ENCODE measurements around the gene AICDA. TPM values are rescaled to one million over a fixed set of nuclear protein-coding genes. Genes with fewer than 3 reads are reported as not detected.
"Not testable (repeated sequence)": the region's sequence is repeated elsewhere in the genome, so short reads cannot be mapped to it uniquely, and the experiment has no call there.

AICDA gene
- polyA plus RNA-seq (ENCODE audit: insufficient read length in 4 of 4), result under 1 TPM; 0.49 to 0.55 (median 0.53) TPM

DNA sequence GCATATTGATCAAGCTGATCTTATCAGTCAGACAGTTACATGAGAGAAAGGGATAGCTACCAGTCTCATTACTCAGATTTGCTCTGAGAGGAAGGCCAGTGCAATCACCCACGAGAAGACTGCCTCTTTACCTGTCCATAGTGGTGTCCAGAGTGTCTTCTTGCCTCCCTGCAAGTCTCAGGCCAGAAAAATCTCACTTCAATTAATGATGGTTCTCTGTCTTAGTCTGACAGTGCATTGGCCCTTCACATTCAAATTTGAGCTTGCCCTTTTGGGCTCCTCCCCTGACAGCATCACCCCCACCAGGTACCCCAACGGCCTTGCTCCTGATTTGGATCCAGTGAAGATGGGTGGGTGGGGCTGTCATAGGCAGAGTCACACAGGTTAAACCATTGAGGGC lies at the start of gene AICDA:
Gene AICDA (minus strand): TSS at position 231 of the 400 bp plus-strand sequence. CDS start 92 bp downstream, at position 139.
- no peak for DNase-seq (ENCODE audit: low read depth in 4 of 4, low spot score in 3 of 4)

- DNase-seq (ENCODE audit: low read depth in 4 of 4, low spot score in 3 of 4), result no peak
Measured at GRCh38 chr12:8661751-8662150, 49.1 kb upstream of the AICDA start.

- no peak for DNase-seq (ENCODE audit: low read depth in 4 of 4, low spot score in 3 of 4)
Measured at GRCh38 chr12:8661016-8661415, 48.4 kb upstream of the AICDA start.

DNA sequence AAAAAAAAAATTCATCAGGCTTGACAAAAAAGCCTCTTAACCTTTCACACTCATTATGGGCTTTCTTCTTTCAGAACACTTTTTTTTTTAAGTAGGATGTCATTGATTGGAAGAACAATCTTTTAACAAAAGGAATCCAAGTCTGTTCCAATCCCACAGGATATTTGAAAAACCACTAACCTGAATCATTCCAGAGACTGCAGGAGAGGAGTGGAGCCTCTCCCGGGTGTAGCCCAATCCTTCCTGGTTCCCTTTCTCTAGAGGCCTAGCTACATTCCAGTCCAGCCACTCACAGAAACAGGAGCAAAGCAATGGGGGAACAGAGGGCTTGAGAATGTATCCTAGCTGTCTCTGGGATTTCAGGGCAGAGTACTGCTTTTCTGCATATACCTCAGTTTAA lies 45.7 kb upstream of the AICDA start:
- DNase-seq (ENCODE audit: low read depth in 4 of 4, low spot score in 3 of 4), result no peak

- DNase-seq (ENCODE audit: low read depth in 4 of 4, low spot score in 3 of 4), result no peak
Measured at GRCh38 chr12:8655421-8655820, 42.8 kb upstream of the AICDA start.

GRCh38 chr12:8648576-8649205 lies 36.0 kb upstream of the AICDA start:
- no peak for DNase-seq (ENCODE audit: low read depth in 4 of 4, low spot score in 3 of 4)

- DNase-seq (ENCODE audit: low read depth in 4 of 4, low spot score in 3 of 4), result no peak
Measured at GRCh38 chr12:8647968-8648367, 35.3 kb upstream of the AICDA start.

GRCh38 chr12:8644345-8645248 lies 31.9 kb upstream of the AICDA start:
- DNase-seq (ENCODE audit: low read depth in 4 of 4, low spot score in 3 of 4), result no peak

- DNase-seq (ENCODE audit: low read depth in 4 of 4, low spot score in 3 of 4), result no peak
Measured at GRCh38 chr12:8642775-8643174, 30.1 kb upstream of the AICDA start.

DNA sequence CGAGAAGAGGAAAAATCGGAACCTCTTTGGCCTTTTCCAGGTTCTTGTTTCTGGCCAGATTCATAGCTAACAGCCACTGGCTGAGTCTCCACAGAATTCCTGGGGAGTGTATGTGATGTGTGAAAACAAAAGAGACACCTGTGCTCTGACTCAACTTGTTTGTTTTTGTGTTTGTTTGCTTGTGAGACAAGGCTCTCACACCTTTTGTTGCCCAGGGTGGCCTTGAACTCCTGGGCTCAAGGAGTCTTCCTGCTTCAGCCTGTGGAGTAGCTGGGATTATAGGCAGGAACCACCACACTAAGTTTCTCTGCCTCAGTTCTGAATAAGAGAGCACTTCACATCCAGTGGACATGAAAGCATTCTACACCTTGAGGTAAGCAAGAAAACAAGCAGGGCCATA lies 27.3 kb upstream of the AICDA start:
- DNase-seq (ENCODE audit: low read depth in 4 of 4, low spot score in 3 of 4), result no peak

- no peak for DNase-seq (ENCODE audit: low read depth in 4 of 4, low spot score in 3 of 4)
Measured at GRCh38 chr12:8638951-8639350, 26.3 kb upstream of the AICDA start.

GRCh38 chr12:8637666-8638065 lies 25.0 kb upstream of the AICDA start:
- no peak for DNase-seq (ENCODE audit: low read depth in 4 of 4, low spot score in 3 of 4)

GRCh38 chr12:8637244-8637643 lies 24.6 kb upstream of the AICDA start:
- no peak for DNase-seq (ENCODE audit: low read depth in 4 of 4, low spot score in 3 of 4)

- no peak for DNase-seq (ENCODE audit: low read depth in 4 of 4, low spot score in 3 of 4)
Measured at GRCh38 chr12:8636581-8636980, 23.9 kb upstream of the AICDA start.

DNA sequence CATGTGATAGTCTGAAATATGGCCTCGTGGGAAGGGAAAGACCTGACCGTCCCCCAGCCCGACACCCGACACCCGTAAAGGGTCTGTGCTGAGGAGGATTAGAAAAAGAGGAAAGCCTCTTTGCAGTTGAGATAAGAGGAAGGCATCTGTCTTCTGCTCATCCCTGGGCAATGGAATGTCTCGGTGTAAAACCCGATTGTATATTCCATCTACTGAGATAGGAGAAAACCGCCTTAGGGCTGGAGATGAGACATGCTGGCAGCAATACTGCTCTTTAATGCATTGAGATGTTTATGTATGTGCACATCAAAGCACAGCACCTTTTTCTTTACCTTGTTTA lies 23.3 kb upstream of the AICDA start:
- DNase-seq (ENCODE audit: low read depth in 4 of 4, low spot score in 3 of 4), result not testable (repeated sequence)

- not testable (repeated sequence) for DNase-seq (ENCODE audit: low read depth in 4 of 4, low spot score in 3 of 4)
Measured at GRCh38 chr12:8635342-8636006, 22.8 kb upstream of the AICDA start.

DNA sequence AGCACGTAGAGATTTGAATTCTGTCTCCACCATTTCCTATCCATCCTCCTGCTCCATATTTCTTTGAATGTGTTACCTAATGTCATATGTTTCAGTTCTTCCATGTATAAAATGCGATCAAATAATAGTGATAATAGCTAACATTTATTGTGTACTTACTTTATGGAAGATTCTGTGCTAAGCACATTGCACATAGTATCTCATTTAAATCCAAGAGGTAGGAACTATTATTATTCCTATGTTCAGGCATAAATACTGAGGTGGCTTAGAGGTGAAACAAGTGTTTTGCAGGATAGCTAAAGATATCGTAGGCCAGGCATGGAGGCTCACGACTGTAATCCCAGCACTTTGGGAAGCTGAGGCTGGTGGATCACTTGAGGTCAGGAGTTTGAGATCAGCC lies 17.5 kb upstream of the AICDA start:
- no peak for DNase-seq (ENCODE audit: low read depth in 4 of 4, low spot score in 3 of 4)

DNA sequence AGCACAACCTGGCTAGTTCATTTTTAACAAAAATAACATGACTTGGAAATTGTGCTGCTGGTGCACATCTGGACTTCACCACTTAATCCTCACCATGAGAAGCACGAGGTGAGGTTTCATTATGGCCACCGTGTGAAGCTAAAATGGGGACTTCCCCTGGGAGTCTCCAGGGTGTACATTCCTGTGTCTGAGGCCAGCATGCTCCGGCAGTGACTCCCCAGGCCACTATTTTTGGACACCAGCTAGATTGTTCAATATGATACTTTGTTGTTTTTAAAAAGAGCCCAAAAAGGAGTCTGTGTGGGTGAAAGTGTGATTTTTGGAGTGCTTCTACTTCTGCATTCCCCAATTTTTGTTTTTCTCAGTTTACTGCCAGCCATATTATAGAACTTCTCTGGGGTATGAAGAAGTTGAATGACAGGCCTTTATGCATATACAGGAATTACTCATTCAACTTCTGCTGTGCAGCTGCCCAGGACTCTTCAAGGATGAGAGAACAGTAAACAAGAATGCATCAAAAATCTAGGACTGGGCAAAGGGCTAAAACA lies 16.9 kb upstream of the AICDA start:
- DNase-seq (ENCODE audit: low read depth in 4 of 4, low spot score in 3 of 4), result no peak

DNA sequence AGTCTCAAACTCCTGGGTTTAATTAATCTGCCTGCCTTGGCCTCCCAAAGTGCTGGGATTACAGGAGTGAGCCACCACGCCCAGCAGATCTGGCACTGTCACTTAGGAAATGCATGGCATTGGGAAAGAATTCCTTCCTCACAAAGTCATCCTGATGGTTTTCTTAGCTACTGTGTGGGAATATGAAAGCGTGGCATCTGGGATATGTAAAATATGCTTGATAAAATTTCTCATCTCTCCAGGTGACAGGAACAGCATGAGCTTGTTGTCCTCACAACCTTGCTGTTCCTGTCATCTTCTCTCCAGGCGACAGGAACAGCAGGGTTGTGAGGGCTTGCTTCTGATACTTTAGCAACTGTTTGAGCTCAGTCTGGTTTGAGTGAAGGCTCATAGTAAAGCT lies 16.1 kb upstream of the AICDA start:
- no peak for DNase-seq (ENCODE audit: low read depth in 4 of 4, low spot score in 3 of 4)

DNA sequence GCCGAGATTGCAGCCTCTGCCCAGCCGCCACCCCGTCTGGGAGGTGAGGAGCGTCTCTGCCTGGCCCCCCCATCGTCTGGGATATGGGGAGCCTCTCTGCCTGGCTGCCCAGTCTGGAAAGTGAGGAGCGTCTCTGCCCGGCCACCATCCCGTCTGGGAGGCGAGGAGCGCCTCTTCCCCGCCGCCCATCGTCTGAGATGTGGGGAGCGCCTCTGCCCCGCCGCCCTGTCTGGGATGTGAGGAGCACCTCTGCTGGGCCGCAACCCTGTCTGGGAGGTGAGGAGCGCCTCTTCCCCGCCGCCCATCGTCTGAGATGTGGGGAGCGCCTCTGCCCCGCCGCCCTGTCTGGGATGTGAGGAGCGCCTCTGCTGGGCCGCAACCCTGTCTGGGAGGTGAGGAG lies 12.1 kb upstream of the AICDA start:
- not testable (repeated sequence) for DNase-seq (ENCODE audit: low read depth in 4 of 4, low spot score in 3 of 4)

GRCh38 chr12:8622646-8623045 lies 10.0 kb upstream of the AICDA start:
- no peak for DNase-seq (ENCODE audit: low read depth in 4 of 4, low spot score in 3 of 4)

Data from right renal pelvis (tissue), 4 donors.